ENCODE results near the gene PDE3A. TPM values are rescaled to one million over a fixed set of nuclear protein-coding genes. Genes with fewer than 3 reads are reported as not detected.

The PDE3A gene
- total RNA-seq, 2 experiments from 2014 or later, result not detected

GRCh38 chr12:20473133-20473532, 104.8 kb downstream of the PDE3A start:
- DNase-seq (no peak), ATAC-seq (no peak)
- CTCF ChIA-PET, result no interaction called here
- POLR2A ChIA-PET, result no interaction called here
- H3K9me3 Mint-ChIP-seq, result no peaks in the 10 kb centered on the region
- no peak for TF ChIP-seq CTCF (IDR thresholded peaks at IDR 0.05)
- H3K4me1 Mint-ChIP-seq (ENCODE audit: low read depth), result no peaks in the 10 kb centered on the region
- H3K27me3 Mint-ChIP-seq, result no peaks in the 10 kb centered on the region
- intact Hi-C loops (cut with micrococcal nuclease), result no loop called here
- no peak overlapping the region for H3K4me3 Mint-ChIP-seq
- H3K36me3 Mint-ChIP-seq (ENCODE audit: low read depth), result no peaks in the 10 kb centered on the region
- H3K27ac Mint-ChIP-seq, result no peak overlapping the region

GRCh38 chr12:20474016-20474415, 105.7 kb downstream of the PDE3A start:
- TF ChIP-seq CTCF (IDR thresholded peaks at IDR 0.05), result no peak
- Mint-ChIP-seq H3K4me3 (no peak overlapping the region), H3K4me1 (ENCODE audit: low read depth) (no peaks in the 10 kb centered on the region), H3K27ac (no peak overlapping the region), H3K9me3 (no peaks in the 10 kb centered on the region), H3K36me3 (ENCODE audit: low read depth) (no peaks in the 10 kb centered on the region), H3K27me3 (no peaks in the 10 kb centered on the region)
- ChIA-PET POLR2A (no interaction called here), CTCF (no interaction called here)
- intact Hi-C loops (cut with micrococcal nuclease), result no loop called here
- DNase-seq, result no peak
- no peak for ATAC-seq

- no peak for TF ChIP-seq CTCF (IDR thresholded peaks at IDR 0.05)
- no peak for DNase-seq
- no peaks in the 10 kb centered on the region for H3K4me1 Mint-ChIP-seq (ENCODE audit: low read depth)
- H3K27me3 Mint-ChIP-seq, result no peaks in the 10 kb centered on the region
- POLR2A ChIA-PET, result no interaction called here
- H3K36me3 Mint-ChIP-seq (ENCODE audit: low read depth), result no peaks in the 10 kb centered on the region
- H3K9me3 Mint-ChIP-seq, result no peaks in the 10 kb centered on the region
- CTCF ChIA-PET, result no interaction called here
- H3K27ac Mint-ChIP-seq, result no peak overlapping the region
- intact Hi-C loops (cut with micrococcal nuclease), result no loop called here
- no peak overlapping the region for H3K4me3 Mint-ChIP-seq
- no peak for ATAC-seq
Measured at GRCh38 chr12:20474443-20474842, 106.1 kb downstream of the PDE3A start.

GRCh38 chr12:20475542-20475941, 107.2 kb downstream of the PDE3A start:
- ATAC-seq, result no peak
- intact Hi-C loops (cut with micrococcal nuclease), result loop anchor here (5.0 kb wide), 1 partner anchor 52 kb away; no protein-coding TSS in a partner anchor
- ChIA-PET POLR2A (no interaction called here), CTCF (no interaction called here)
- H3K9me3 Mint-ChIP-seq, result no peaks in the 10 kb centered on the region
- H3K27me3 Mint-ChIP-seq, result no peaks in the 10 kb centered on the region
- TF ChIP-seq CTCF (IDR thresholded peaks at IDR 0.05), result no peak
- DNase-seq, result no peak
- H3K36me3 Mint-ChIP-seq (ENCODE audit: low read depth), result no peaks in the 10 kb centered on the region
- no peaks in the 10 kb centered on the region for H3K4me1 Mint-ChIP-seq (ENCODE audit: low read depth)
- H3K4me3 Mint-ChIP-seq, result no peak overlapping the region
- no peak overlapping the region for H3K27ac Mint-ChIP-seq

- Mint-ChIP-seq H3K27ac (no peak overlapping the region), H3K9me3 (no peaks in the 10 kb centered on the region), H3K4me3 (no peak overlapping the region), H3K27me3 (no peaks in the 10 kb centered on the region), H3K36me3 (ENCODE audit: low read depth) (no peaks in the 10 kb centered on the region), H3K4me1 (ENCODE audit: low read depth) (no peaks in the 10 kb centered on the region)
- TF ChIP-seq CTCF (IDR thresholded peaks at IDR 0.05), result no peak
- DNase-seq (no peak), ATAC-seq (no peak)
- POLR2A ChIA-PET, result no interaction called here
- intact Hi-C loops (cut with micrococcal nuclease), result loop anchor here (5.0 kb wide), 1 partner anchor 51 kb away; no protein-coding TSS in a partner anchor
- CTCF ChIA-PET, result no interaction called here
Measured at GRCh38 chr12:20476551-20476950, 108.2 kb downstream of the PDE3A start.
